CD4-positive, alpha-beta T cell (primary cell): ENCODE results near the gene CGB8. TPM values are rescaled to one million over a fixed set of nuclear protein-coding genes. Genes with fewer than 3 reads are reported as not detected.

Experiments used
- ATAC-seq: fragments of 200-7000 bp; cut with Tn5 transposase; one replicate; pipeline ENCODE4 v1.10.0; 2022; ENCODE audit warnings: mild to moderate bottlenecking; ENCODE audit not compliant: poor library complexity
- CTCF ChIA-PET: fragments of 350-600 bp; sonication (Branson Sonifier 250); formaldehyde crosslinking; loops from one replicate; lab custom pipeline; 2021; ENCODE audit warnings: antibody characterized with exemption, inconsistent platforms; lab: Charles Lee
- POLR2A ChIA-PET: fragments of 350-600 bp; sonication (Branson Sonifier 250); formaldehyde crosslinking; loops from one replicate; lab custom pipeline; 2021; ENCODE audit warnings: antibody characterized with exemption, inconsistent platforms; lab: Charles Lee
- DNase-seq, 14 experiments: peaks; one replicate each; pipeline ENCODE4 v3.0.0-alpha.2; 2013 to 2020; ENCODE audit warnings: mixed read lengths in 2 of 14
- H3K27ac ChIP-seq, 2 donors: one replicate each; pipeline versions ENCODE4 v1.5.1 to v1.7.0; 2013; ENCODE audit warnings: low read length in 2 of 2, low read depth in 1 of 2, mild to moderate bottlenecking in 1 of 2
- H3K27me3 ChIP-seq, 2 experiments: 1 replicate in 1 of 2; 2 replicates in 1 of 2; pipeline versions ENCODE4 v1.6.1 to v1.7.0; 2013; ENCODE audit warnings: low read length in 2 of 2, control low read depth in 1 of 2, mild to moderate bottlenecking in 1 of 2, moderate library complexity in 1 of 2; ENCODE audit not compliant: insufficient read depth in 2 of 2, control insufficient read depth in 1 of 2
- H3K36me3 ChIP-seq: one replicate; pipeline ENCODE4 v1.6.1; 2013; ENCODE audit warnings: low read length, control low read depth; ENCODE audit not compliant: insufficient read depth
- H3K4me1 ChIP-seq: one replicate; pipeline ENCODE4 v1.6.1; 2013; ENCODE audit warnings: low read length, control low read depth; ENCODE audit not compliant: insufficient read depth
- H3K4me3 ChIP-seq: one replicate; pipeline ENCODE4 v1.5.1; 2013; ENCODE audit warnings: mild to moderate bottlenecking, low read length, moderate library complexity
- H3K9me3 ChIP-seq, 2 experiments: 1 replicate in 1 of 2; 2 replicates in 1 of 2; pipeline versions ENCODE4 v1.6.1 to v1.7.0; 2013; ENCODE audit warnings: low read length in 2 of 2, mild to moderate bottlenecking in 2 of 2, control low read depth in 1 of 2, moderate library complexity in 1 of 2; ENCODE audit not compliant: control insufficient read depth in 1 of 2, insufficient read depth in 1 of 2
- H3K27ac Mint-ChIP-seq: one replicate; pipeline ENCODE4 v1.8.0; 2020; ENCODE audit warnings: mixed read lengths
- H3K27me3 Mint-ChIP-seq: one replicate; pipeline ENCODE4 v1.8.0; 2021; ENCODE audit warnings: mixed read lengths
- H3K36me3 Mint-ChIP-seq: one replicate; pipeline ENCODE4 v1.8.0; 2021; ENCODE audit warnings: low read depth, mixed read lengths
- H3K4me1 Mint-ChIP-seq: one replicate; pipeline ENCODE4 v1.8.0; 2021; ENCODE audit warnings: low read depth, mixed read lengths
- H3K4me3 Mint-ChIP-seq: one replicate; pipeline ENCODE4 v1.8.0; 2020; ENCODE audit warnings: mild to moderate bottlenecking, mixed read lengths
- H3K9me3 Mint-ChIP-seq: one replicate; pipeline ENCODE4 v1.8.0; 2020; ENCODE audit warnings: mixed read lengths
- CTCF ChIP-seq: fragments of 200-600 bp; IDR thresholded peaks from one replicate; pipeline ENCODE4 v1.8.0; 2022; ENCODE audit warnings: antibody characterized with exemption, mild to moderate bottlenecking
- intact Hi-C, 2 experiments: fragments of 100-400 bp; cut with DNase I in 1 of 2; cut with micrococcal nuclease in 1 of 2; formaldehyde crosslinking; loops; one replicate each; pipeline versions ENCODE4 v1.15.1 to v1.9.0; 2023 to 2025; cut with DNase I, micrococcal nuclease
- total RNA-seq, 174 experiments: library from RNA in 2 of 174; stranded (reverse) in 2 of 174; gene quantifications; one replicate each; pipeline ENCODE4 v1.2.3 and lab custom pipeline; 2021 to 2026

CGB8 gene
- total RNA-seq, 2 experiments from 2014 or later: not detected

- peaks cover 49% of the 10 kb centered on the region for H3K36me3 ChIP-seq
- ChIA-PET CTCF (no interaction called here), POLR2A (no interaction called here)
- H3K27me3 ChIP-seq: no peaks in the 10 kb centered on the region
- no peak for TF ChIP-seq CTCF
- H3K27ac Mint-ChIP-seq: no peak overlapping the region
- no peaks in the 10 kb centered on the region for H3K9me3 Mint-ChIP-seq
- intact Hi-C loops: no loop called here
- H3K27ac ChIP-seq: no peak overlapping the region
- no peak for DNase-seq
- no peak overlapping the region for H3K4me3 Mint-ChIP-seq
- ATAC-seq: no peak
- no peaks in the 10 kb centered on the region for H3K9me3 ChIP-seq
- no peaks in the 10 kb centered on the region for H3K27me3 Mint-ChIP-seq
- no peaks in the 10 kb centered on the region for H3K4me1 Mint-ChIP-seq
- no peaks in the 10 kb centered on the region for H3K4me1 ChIP-seq
- peaks cover 59% of the 10 kb centered on the region for H3K36me3 Mint-ChIP-seq
- H3K4me3 ChIP-seq: no peak overlapping the region
These were observed 43.8 kb downstream of the CGB8 start for GRCh38 chr19:49004964-49005614.

DNA sequence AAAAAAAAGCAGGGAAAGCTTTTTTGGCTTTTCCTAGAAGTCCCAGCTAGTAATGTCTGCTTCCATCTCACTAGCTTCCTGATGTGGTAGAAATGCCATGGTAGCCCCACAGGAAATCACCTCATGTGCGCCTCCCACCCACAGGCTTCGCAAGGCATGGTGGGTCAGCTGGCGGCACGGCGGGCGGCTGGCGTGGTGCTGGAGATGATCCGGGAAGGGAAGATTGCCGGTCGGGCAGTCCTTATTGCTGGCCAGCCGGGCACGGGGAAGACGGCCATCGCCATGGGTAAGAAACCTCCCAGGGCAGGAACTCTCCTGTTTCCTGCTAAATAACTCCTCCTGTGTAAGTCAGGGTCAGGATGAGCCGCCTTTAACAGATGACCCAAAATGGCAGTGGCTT lies 44.8 kb downstream of the CGB8 start:
- Histone ChIP-seq H3K36me3 (peaks cover 42% of the 10 kb centered on the region), H3K9me3 (no peaks in the 10 kb centered on the region), H3K4me1 (peaks cover 5% of the 10 kb centered on the region), H3K27me3 (no peaks in the 10 kb centered on the region), H3K27ac (no peak overlapping the region), H3K4me3 (no peak overlapping the region)
- peaks cover 6% of the 10 kb centered on the region for H3K4me1 Mint-ChIP-seq
- CTCF ChIA-PET: interaction anchor here (0.6 kb wide), 1 partner anchor 157 kb away, joined by 4 read pairs; no protein-coding TSS in a partner anchor
- no peak overlapping the region for H3K27ac Mint-ChIP-seq
- no peak overlapping the region for H3K4me3 Mint-ChIP-seq
- intact Hi-C loops: no loop called here
- DNase-seq: no peak
- H3K9me3 Mint-ChIP-seq: no peaks in the 10 kb centered on the region
- no peak for TF ChIP-seq CTCF
- peaks cover 54% of the 10 kb centered on the region for H3K36me3 Mint-ChIP-seq
- ATAC-seq: no peak
- POLR2A ChIA-PET: no interaction called here
- H3K27me3 Mint-ChIP-seq: no peaks in the 10 kb centered on the region

GRCh38 chr19:48999481-49000325 lies 49.2 kb downstream of the CGB8 start:
- no peak overlapping the region for H3K4me3 Mint-ChIP-seq
- H3K36me3 Mint-ChIP-seq: peaks cover 27% of the 10 kb centered on the region
- ATAC-seq (peak; percentile 94), DNase-seq (peak; percentile 61 to 82 (median 68))
- peak; percentile 63 for TF ChIP-seq CTCF
- H3K9me3 Mint-ChIP-seq: no peaks in the 10 kb centered on the region
- intact Hi-C loops: loop anchor here (1.0 to 10.0 kb wide), 6 partner anchors 83 to 635 kb away; partner anchors contain the start of genes SLC17A7 (in 1 of the 2), SYNGR4 (in 1 of the 2) and TMEM143 (in 1 of the 2)
- Histone ChIP-seq H3K4me3 (no peak overlapping the region), H3K27ac (no peak overlapping the region), H3K4me1 (peaks cover 13% of the 10 kb centered on the region), H3K36me3 (peaks cover 17% of the 10 kb centered on the region), H3K27me3 (no peaks in the 10 kb centered on the region), H3K9me3 (no peaks in the 10 kb centered on the region)
- H3K27ac Mint-ChIP-seq: no peak overlapping the region
- H3K27me3 Mint-ChIP-seq: no peaks in the 10 kb centered on the region
- peaks cover 24% of the 10 kb centered on the region for H3K4me1 Mint-ChIP-seq
- CTCF ChIA-PET: interaction anchor here (0.6 to 1.5 kb wide), 13 partner anchors 12 to 480 kb away, joined by 3 to 7 read pairs (median 3); a partner anchor contains a TSS
- POLR2A ChIA-PET: interaction anchor here (1.0 to 1.1 kb wide), 2 partner anchors 18 to 29 kb away, joined by 3 to 4 read pairs; no protein-coding TSS in a partner anchor
